Urothelium cell line (cell line): Measurements from ENCODE around the gene ANGPTL4.
A peak's percentile ranks its signal among the peaks of the same experiment; 100 is the strongest.
"Not testable (repeated sequence)": the region's sequence is repeated elsewhere in the genome, so short reads cannot be mapped to it uniquely, and the experiment has no call there.

Experiments used
- DNase-seq: peaks from one replicate; pipeline ENCODE4 v3.0.0; 2011; ENCODE audit warnings: low spot score, mixed read lengths
- FAIRE-seq: peaks from 2 replicates; lab custom pipeline; 2011; peaks lifted over from hg19 to GRCh38; lab: Jason Lieb, UNC

Gene ANGPTL4

GRCh38 chr19:8388612-8388958 is 24.6 kb downstream of the ANGPTL4 start:
- no peak for FAIRE-seq
- DNase-seq: no peak

- FAIRE-seq: peak; percentile 66
These were observed 26.1 kb downstream of the ANGPTL4 start, which contains the start of gene RAB11B for GRCh38 chr19:8389891-8390616. Gene RAB11B, plus strand, starts transcription at chr19:8390360. Its CDS starts 57 bp downstream, at chr19:8390417.

GRCh38 chr19:8390617-8390981 is 26.6 kb downstream of the ANGPTL4 start:
- peak; percentile 85 for DNase-seq
- no peak for FAIRE-seq

More at GRCh38 chr19:8389891-8390616, 26.1 kb downstream of the ANGPTL4 start, which contains the start of gene RAB11B:
- DNase-seq: peak; percentile 95

- DNase-seq (no peak), FAIRE-seq (no peak)
These were observed 27.5 kb downstream of the ANGPTL4 start for GRCh38 chr19:8391198-8392016.

GRCh38 chr19:8392017-8392591 is 28.1 kb downstream of the ANGPTL4 start:
- no peak for DNase-seq
- FAIRE-seq: no peak

- no peak for DNase-seq
- no peak for FAIRE-seq
These were observed 29.4 kb downstream of the ANGPTL4 start for GRCh38 chr19:8393192-8393870.

- DNase-seq: no peak
- FAIRE-seq: no peak
These were observed 29.9 kb downstream of the ANGPTL4 start for GRCh38 chr19:8393871-8394250.

- FAIRE-seq: no peak
- no peak for DNase-seq
These were observed 31.7 kb downstream of the ANGPTL4 start for GRCh38 chr19:8395621-8396082.

GRCh38 chr19:8396185-8396562 is 32.2 kb downstream of the ANGPTL4 start:
- DNase-seq (no peak), FAIRE-seq (no peak)

GRCh38 chr19:8396563-8397203 is 32.7 kb downstream of the ANGPTL4 start:
- FAIRE-seq (no peak), DNase-seq (peak; percentile 40)

GRCh38 chr19:8397271-8397670 is 33.3 kb downstream of the ANGPTL4 start:
- FAIRE-seq (no peak), DNase-seq (no peak)

- no peak for FAIRE-seq
These were observed 33.9 kb downstream of the ANGPTL4 start for GRCh38 chr19:8397746-8398310.

GRCh38 chr19:8398311-8398771 is 34.4 kb downstream of the ANGPTL4 start:
- no peak for DNase-seq
- FAIRE-seq: no peak

More at GRCh38 chr19:8397746-8398310, 33.9 kb downstream of the ANGPTL4 start:
- no peak for DNase-seq

- DNase-seq (no peak), FAIRE-seq (no peak)
These were observed 35.8 kb downstream of the ANGPTL4 start for GRCh38 chr19:8399681-8400188.

- no peak for FAIRE-seq
- no peak for DNase-seq
These were observed 38.0 kb downstream of the ANGPTL4 start for GRCh38 chr19:8401981-8402411.

- FAIRE-seq (no peak), DNase-seq (no peak)
These were observed 39.3 kb downstream of the ANGPTL4 start for GRCh38 chr19:8403098-8403819.

GRCh38 chr19:8403820-8404109 is 39.8 kb downstream of the ANGPTL4 start:
- no peak for FAIRE-seq
- no peak for DNase-seq

- no peak for FAIRE-seq
These were observed 40.6 kb downstream of the ANGPTL4 start for GRCh38 chr19:8404391-8405151.

GRCh38 chr19:8410718-8411117 is 46.8 kb downstream of the ANGPTL4 start:
- DNase-seq, FAIRE-seq: not testable (repeated sequence)

More at GRCh38 chr19:8404391-8405151, 40.6 kb downstream of the ANGPTL4 start:
- DNase-seq: no peak
